Keratinocyte (primary cell): Measurements from ENCODE around the gene ARVCF. TPM values are rescaled to one million over a fixed set of nuclear protein-coding genes. Genes with fewer than 3 reads are reported as not detected.

Source experiments
- DNase-seq: peaks from one replicate; pipeline ENCODE4 v3.0.0-alpha.2; 2011; ENCODE audit warnings: low read depth, missing footprints, low spot score
- FAIRE-seq: peaks from 2 replicates; lab custom pipeline; 2011; peaks lifted over from hg19 to GRCh38; lab: Jason Lieb, UNC
- H2AFZ ChIP-seq: 2 replicates; pipeline ENCODE4 v1.6.0; 2012; ENCODE audit warnings: low read length, control low read depth, inconsistent platforms; ENCODE audit not compliant: control insufficient read depth
- H3K27ac ChIP-seq: 2 replicates; pipeline ENCODE4 v1.5.1; 2011; ENCODE audit warnings: low read length; ENCODE audit not compliant: control insufficient read depth, insufficient read depth
- H3K27me3 ChIP-seq: 3 replicates; pipeline ENCODE4 v1.6.0; 2011; ENCODE audit warnings: low read length; ENCODE audit not compliant: control insufficient read depth, insufficient read depth; ENCODE audit errors: extremely low read depth
- H3K36me3 ChIP-seq, 2 experiments: 2 replicates in 1 of 2; 3 replicates in 1 of 2; pipeline ENCODE4 v1.5.1; 2011; ENCODE audit warnings: low read length in 2 of 2, mild to moderate bottlenecking in 1 of 2; ENCODE audit not compliant: control insufficient read depth in 2 of 2, insufficient read depth in 2 of 2; ENCODE audit errors: extremely low read depth in 1 of 2
- H3K4me1 ChIP-seq: 3 replicates; pipeline ENCODE4 v1.5.1; 2011; ENCODE audit warnings: low read length; ENCODE audit not compliant: control insufficient read depth, insufficient read depth; ENCODE audit errors: extremely low read depth
- H3K4me2 ChIP-seq: 3 replicates; pipeline ENCODE4 v1.6.0; 2011; ENCODE audit warnings: low read depth, low read length; ENCODE audit not compliant: control insufficient read depth, insufficient read depth; ENCODE audit errors: extremely low read depth
- H3K4me3 ChIP-seq, 3 experiments: fragments of 200-600 bp in 1 of 3; sonication (generic) in 1 of 3; 2 replicates in 2 of 3; 3 replicates in 1 of 3; pipeline ENCODE4 v1.5.1; 2011 to 2016; ENCODE audit warnings: low read length in 3 of 3, mild to moderate bottlenecking in 3 of 3, control low read depth in 2 of 3, inconsistent platforms in 1 of 3, low read depth in 1 of 3, mixed read lengths in 1 of 3, mixed run types in 1 of 3, moderate library complexity in 1 of 3; ENCODE audit not compliant: control insufficient read depth in 2 of 3, insufficient read depth in 2 of 3; ENCODE audit errors: extremely low read depth in 1 of 3
- H3K79me2 ChIP-seq: 2 replicates; pipeline ENCODE4 v1.6.0; 2012; ENCODE audit warnings: low read length; ENCODE audit not compliant: control insufficient read depth, insufficient read depth
- H3K9ac ChIP-seq: 3 replicates; pipeline ENCODE4 v1.6.0; 2011; ENCODE audit warnings: low read length; ENCODE audit not compliant: control insufficient read depth, insufficient read depth; ENCODE audit errors: extremely low read depth
- H3K9me1 ChIP-seq: 3 replicates; pipeline ENCODE4 v1.6.0; 2011; ENCODE audit warnings: low read length; ENCODE audit not compliant: control insufficient read depth, insufficient read depth; ENCODE audit errors: extremely low read depth
- H3K9me3 ChIP-seq: 2 replicates; pipeline ENCODE4 v1.5.1; 2012; ENCODE audit warnings: low read depth, low read length; ENCODE audit not compliant: control insufficient read depth
- H4K20me1 ChIP-seq: 3 replicates; pipeline ENCODE4 v1.6.0; 2011; ENCODE audit warnings: low read length; ENCODE audit not compliant: control insufficient read depth, insufficient read depth; ENCODE audit errors: extremely low read depth
- CTCF ChIP-seq, 3 experiments: IDR thresholded peaks in 1 of 3; conservative IDR thresholded peaks in 1 of 3; optimal IDR thresholded peaks in 1 of 3; 2 replicates in 2 of 3; 3 replicates in 1 of 3; pipeline versions ENCODE3 to v1.5.1; 2011; ENCODE audit warnings: low read length in 3 of 3, mild to moderate bottlenecking in 3 of 3, moderate library complexity in 2 of 3, control low read depth in 1 of 3, inconsistent platforms in 1 of 3; ENCODE audit not compliant: insufficient read depth in 2 of 3; ENCODE audit errors: extremely low read depth in 1 of 3
- EZH2 ChIP-seq: IDR thresholded peaks from one replicate; pipeline ENCODE4 v1.6.1; 2012; ENCODE audit warnings: inconsistent platforms, mild to moderate bottlenecking, low read length, moderate library complexity
- dilution Hi-C: fragments of 300-500 bp; cut with MboI; formaldehyde crosslinking; loops from one replicate; pipeline ENCODE4 v1.7.0; 2020; ENCODE audit warnings: low sequenced_read_pairs; ENCODE audit not compliant: extremely low pct_ligation_motif_present
- polyA plus RNA-seq, 5 experiments: library from polyadenylated mRNA; depleted of rRNA in 3 of 5; stranded (reverse) in 3 of 5; stranded (forward) in 1 of 5; unstranded in 1 of 5; fragments of >200 nt; gene quantifications; 1 replicate in 1 of 5; 2 replicates in 3 of 5; 3 replicates in 1 of 5; pipeline versions ENCODE4 v1.2.1 to v1.2.3, GENCODE V29; 2011 to 2012; ENCODE audit warnings: missing spikeins in 2 of 5, low read depth in 1 of 5, low replicate concordance in 1 of 5

The ARVCF gene
- polyA plus RNA-seq, 1 donor (not counting 4 experiments of a cell fraction or from before 2014, with no cell fraction given) = 5.7 TPM

GRCh38 chr22:19981961-19982920, 34.4 kb downstream of the ARVCF start:
- H3K79me2 ChIP-seq = no peaks in the 10 kb centered on the region
- no peak overlapping the region for H2AFZ ChIP-seq
- no peaks in the 10 kb centered on the region for H3K9me3 ChIP-seq
- H3K9me1 ChIP-seq = peaks cover 5% of the 10 kb centered on the region
- peaks cover 0 to 5% of the 10 kb centered on the region in 2 experiments for H3K36me3 ChIP-seq
- no peak for TF ChIP-seq CTCF (optimal IDR thresholded peaks at IDR 0.05 in 1 of 3, IDR thresholded peaks at IDR 0.05 in 1 of 3, conservative IDR thresholded peaks at IDR 0.05 in 1 of 3; ENCODE audit: extremely low read depth in 1 of 3, insufficient read depth in 2 of 3, low read length in 3 of 3)
- no peak for TF ChIP-seq EZH2
- H3K27ac ChIP-seq = no peak overlapping the region
- DNase-seq (no peak), FAIRE-seq (no peak)
- H3K9ac ChIP-seq = no peak overlapping the region
- no peak overlapping the region for H3K4me3 ChIP-seq
- H3K4me1 ChIP-seq = peaks cover 39% of the 10 kb centered on the region
- H3K4me2 ChIP-seq = no peak overlapping the region
- dilution Hi-C loops = no loop called here
- H3K27me3 ChIP-seq = no peaks in the 10 kb centered on the region
- H4K20me1 ChIP-seq = no peaks in the 10 kb centered on the region

- Histone ChIP-seq H3K79me2 (no peaks in the 10 kb centered on the region), H3K4me3 (no peak overlapping the region), H3K27ac (no peak overlapping the region), H3K36me3 (peaks cover 0 to 5% of the 10 kb centered on the region in 2 experiments), H3K4me2 (no peak overlapping the region), H3K9ac (no peak overlapping the region), H3K27me3 (no peaks in the 10 kb centered on the region), H2AFZ (no peak overlapping the region), H4K20me1 (no peaks in the 10 kb centered on the region), H3K4me1 (peaks cover 36% of the 10 kb centered on the region), H3K9me1 (peaks cover 5% of the 10 kb centered on the region), H3K9me3 (no peaks in the 10 kb centered on the region)
- DNase-seq (no peak), FAIRE-seq (no peak)
- no peak for TF ChIP-seq CTCF (optimal IDR thresholded peaks at IDR 0.05 in 1 of 3, IDR thresholded peaks at IDR 0.05 in 1 of 3, conservative IDR thresholded peaks at IDR 0.05 in 1 of 3; ENCODE audit: extremely low read depth in 1 of 3, insufficient read depth in 2 of 3, low read length in 3 of 3)
- TF ChIP-seq EZH2 = no peak
- dilution Hi-C loops = no loop called here
These were observed 35.3 kb downstream of the ARVCF start for GRCh38 chr22:19981171-19981960.
